Stromal cell of bone marrow (primary cell): ENCODE data around the gene MBOAT2.
"Not testable (repeated sequence)": the region's sequence is repeated elsewhere in the genome, so short reads cannot be mapped to it uniquely, and the experiment has no call there.

Experiments
- DNase-seq: peaks from one replicate; pipeline ENCODE4 v3.0.0-alpha.2; 2012; ENCODE audit warnings: low read depth

The MBOAT2 gene

DNA sequence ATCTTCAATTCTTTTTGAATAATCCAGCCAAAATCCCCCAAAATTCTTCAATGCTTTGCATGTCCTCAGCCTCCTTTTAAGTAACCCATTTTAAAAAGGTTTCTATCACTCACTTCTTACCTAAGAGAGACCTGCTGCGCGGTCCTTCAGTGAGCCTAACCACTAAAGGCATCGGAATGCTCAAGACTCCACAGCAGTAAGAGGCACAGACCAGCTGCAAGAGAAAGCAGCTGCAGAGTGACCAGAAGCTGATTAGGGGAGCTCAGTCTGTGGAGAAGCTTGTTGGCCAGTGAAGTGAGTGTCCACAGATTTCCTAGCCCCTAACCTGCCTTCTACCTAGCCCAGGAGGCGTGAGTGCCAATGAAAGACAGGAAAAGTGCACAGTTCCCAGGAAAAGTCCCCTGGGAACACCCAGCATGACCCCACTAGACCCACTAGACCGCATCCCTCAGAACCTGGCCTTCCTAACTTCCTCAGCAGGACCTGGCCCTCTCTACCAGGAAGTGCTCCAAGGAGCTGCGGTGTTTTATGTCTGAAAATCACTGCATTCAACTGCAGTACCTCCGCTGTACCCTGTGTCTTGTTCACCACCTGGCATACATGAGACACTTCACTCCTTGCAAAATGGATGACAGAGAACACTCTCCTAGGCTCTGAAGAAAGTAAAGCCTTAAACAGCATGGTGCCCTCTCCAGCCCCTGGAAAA is 10.1 kb downstream of the MBOAT2 start:
- no peak for DNase-seq

DNA sequence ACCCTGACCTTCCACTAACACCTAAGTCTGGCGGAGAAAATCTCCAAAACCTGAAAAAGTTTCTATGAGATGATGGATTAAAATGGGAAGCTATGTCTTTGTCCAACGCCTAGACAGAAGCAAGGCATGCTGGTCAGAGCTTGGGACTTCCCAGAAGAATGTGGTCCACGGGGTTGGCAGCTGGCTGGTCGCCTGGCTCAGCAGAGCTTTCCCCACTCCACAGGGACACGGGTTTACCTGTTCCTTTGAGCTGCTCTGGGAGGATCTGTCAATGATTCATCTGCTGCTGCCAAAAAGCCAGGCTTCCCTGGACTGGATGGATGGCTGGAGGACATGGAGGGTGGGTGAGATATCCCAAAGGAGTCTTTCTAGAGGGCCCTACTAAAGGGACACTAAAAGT is 10.8 kb downstream of the MBOAT2 start:
- DNase-seq: no peak

DNA sequence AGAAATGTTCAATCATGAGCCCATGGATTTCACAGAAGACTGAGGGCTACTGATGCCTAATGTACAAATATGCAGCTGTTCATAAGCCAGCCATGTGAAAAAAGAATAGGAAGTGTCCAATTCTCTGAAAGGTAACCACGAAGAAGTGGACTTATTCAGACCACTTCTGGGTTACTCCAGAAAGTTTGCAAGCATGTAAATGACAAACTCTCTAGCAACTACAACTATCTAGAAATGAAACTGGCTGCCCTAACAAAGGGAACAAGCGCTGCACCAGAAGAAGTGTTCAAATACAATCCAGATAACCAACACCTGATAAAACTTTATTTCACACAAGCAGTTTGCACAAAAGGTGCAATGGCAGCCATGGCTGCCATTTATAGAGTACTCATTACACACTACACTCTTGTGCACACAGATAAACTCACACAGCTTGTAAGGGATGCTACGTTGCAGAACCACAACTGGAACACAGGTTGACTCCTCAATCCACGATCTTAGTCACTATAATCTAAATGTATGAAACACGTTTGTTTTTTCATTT is 13.9 kb downstream of the MBOAT2 start:
- no peak for DNase-seq

- no peak for DNase-seq
Observed at GRCh38 chr2:8987410-8987809, 16.1 kb downstream of the MBOAT2 start.

DNA sequence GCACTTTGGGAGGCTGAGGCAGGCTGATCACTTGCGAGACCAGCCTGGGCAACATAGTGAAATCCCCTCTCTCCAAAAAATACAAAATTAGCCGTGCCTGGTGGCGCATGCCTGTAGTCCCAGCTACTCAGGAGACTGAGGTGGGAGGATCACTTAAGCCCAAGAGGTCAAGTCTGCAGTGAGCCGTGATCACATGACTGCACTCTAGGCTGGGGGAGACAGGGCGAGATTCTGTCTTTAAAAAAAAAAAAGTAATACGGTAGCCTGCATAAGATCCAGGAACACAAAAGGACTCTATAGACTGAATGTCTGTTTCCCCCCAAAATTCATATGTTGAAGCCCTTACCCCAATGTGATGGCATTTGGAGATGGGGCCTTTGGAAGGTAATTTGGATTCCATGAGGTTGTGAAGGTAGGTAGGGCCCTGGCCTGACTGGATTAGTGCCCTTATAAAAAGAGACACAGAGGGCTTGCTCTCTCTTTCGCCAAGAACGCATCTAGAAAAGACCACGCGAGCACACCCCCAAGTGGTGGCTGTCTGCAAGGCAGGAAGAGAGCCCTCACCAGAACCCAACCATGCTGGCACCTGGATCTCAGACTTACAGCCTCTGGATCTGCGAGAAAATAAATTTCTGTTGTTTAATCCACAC is 17.0 kb downstream of the MBOAT2 start:
- no peak for DNase-seq

GRCh38 chr2:8985561-8986326 is 17.7 kb downstream of the MBOAT2 start:
- DNase-seq: no peak

DNA sequence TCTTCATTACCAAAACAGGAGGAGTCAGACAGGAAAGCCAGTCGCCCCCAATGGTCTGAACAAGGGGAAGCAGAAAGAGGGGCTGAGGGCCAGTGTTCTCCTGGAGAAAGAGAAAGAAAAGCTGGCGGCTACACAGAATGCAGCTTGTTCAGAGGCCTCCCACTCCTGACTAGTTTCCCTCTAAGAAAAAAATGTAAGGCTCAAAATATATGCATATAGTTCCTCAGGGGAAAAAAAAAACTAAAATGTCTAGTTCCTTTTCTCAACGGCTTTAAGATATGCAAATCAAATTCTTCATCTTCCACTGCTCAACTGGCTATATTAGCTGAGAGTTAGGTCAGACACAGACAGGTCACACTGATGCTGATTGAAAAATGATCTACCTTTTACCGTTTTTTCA is 18.6 kb downstream of the MBOAT2 start:
- DNase-seq: no peak

- DNase-seq: no peak
Observed at GRCh38 chr2:8984157-8984556, 19.3 kb downstream of the MBOAT2 start.

DNA sequence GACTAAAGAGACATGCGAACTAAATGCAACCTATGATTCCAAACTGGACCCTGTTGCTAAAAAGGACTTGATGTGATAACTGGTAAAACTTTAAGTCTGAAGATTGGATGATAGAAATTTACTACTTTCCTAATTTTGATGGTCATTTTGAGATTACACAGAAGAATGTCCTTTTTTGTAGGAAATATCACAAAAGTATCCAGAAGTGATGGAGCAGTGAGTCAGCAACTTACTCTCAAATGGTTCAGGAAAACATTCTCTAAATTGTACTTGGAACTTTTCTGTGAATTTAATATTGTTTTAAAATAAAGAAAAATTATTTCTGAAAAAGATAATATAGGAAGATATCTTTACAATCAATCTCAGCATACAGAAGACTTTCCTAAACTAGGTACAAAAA is 19.9 kb downstream of the MBOAT2 start:
- DNase-seq: no peak

- DNase-seq: no peak
Observed at GRCh38 chr2:8981876-8982275, 21.6 kb downstream of the MBOAT2 start.

- DNase-seq: no peak
Observed at GRCh38 chr2:8980096-8980495, 23.4 kb downstream of the MBOAT2 start.

GRCh38 chr2:8977758-8978157 is 25.7 kb downstream of the MBOAT2 start:
- DNase-seq: no peak

- no peak for DNase-seq
Observed at GRCh38 chr2:8976442-8977259, 26.8 kb downstream of the MBOAT2 start.

GRCh38 chr2:8974016-8974415 is 29.5 kb downstream of the MBOAT2 start:
- DNase-seq: no peak

GRCh38 chr2:8973017-8973416 is 30.5 kb downstream of the MBOAT2 start:
- not testable (repeated sequence) for DNase-seq

DNA sequence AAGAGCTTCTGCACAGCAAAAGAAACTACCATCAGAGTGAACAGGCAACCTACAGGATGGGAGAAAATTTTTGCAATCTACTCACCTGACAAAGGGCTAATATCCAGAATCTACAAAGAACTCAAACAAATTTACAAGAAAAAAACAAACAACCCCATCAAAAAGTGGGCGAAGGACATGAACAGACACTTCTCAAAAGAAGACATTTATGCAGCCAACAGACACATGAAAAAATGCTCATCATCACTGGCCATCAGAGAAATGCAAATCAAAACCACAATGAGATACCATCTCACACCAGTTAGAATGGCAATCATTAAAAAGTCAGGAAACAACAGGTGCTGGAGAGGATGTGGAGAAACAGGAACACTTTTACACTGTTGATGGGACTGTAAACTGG is 30.9 kb downstream of the MBOAT2 start:
- not testable (repeated sequence) for DNase-seq

DNA sequence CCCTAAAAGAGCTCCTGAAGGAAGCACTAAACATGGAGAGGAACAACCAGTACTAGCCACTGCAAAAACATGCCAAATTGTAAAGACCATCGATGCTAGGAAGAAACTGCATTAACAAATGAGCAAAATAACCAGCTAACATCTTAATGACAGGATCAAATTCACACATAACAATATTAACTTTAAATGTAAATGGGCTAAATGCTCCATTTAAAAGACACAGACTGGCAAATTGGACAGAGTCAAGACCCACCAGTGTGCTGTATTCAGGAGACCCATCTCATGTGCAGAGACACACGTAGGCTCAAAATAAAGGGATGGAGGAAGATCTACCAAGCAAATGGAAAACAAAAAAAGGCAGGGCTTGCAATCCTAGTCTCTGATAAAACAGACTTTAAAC is 34.1 kb downstream of the MBOAT2 start:
- DNase-seq: not testable (repeated sequence)

GRCh38 chr2:8966123-8966908 is 37.2 kb downstream of the MBOAT2 start:
- no peak for DNase-seq

DNA sequence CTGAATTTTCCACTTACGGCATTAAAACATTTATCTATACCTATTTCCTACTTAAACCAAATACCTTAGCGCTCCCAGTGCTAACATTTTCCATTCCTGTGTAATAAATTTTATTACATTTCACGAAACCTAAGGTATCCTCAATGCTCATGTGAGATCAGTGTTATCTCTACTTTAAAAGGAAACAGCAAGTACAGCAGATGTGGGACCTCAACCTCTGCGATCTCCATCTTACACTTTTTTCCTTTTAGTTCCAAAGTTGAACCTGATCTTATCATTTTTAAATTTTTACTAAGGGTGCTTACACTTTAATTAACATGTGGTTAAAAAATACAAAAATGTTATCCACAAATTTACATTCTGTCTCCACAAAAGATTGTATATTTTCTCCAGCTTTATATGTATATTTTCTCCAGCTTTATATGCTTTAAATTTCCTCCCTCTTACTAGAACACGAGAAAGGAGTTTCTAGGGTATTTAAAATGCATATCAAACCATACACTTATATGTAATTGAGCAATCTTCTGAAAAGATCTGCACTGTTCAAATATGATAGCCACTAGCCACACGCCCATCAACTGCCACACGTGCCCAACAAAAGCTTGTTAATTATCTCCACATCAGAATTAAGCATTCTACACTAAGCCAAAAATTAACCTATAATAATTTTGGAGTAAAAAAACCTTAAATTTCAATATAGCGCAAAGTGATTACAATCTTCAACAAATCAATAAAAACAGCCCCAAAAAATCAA is 38.1 kb downstream of the MBOAT2 start:
- DNase-seq: no peak

- DNase-seq: no peak
Observed at GRCh38 chr2:8962890-8963289, 40.6 kb downstream of the MBOAT2 start.
